Astrocyte (in vitro differentiated cells and primary cell): ENCODE measurements around the gene ECHS1.

Source experiments
- CTCF ChIP-seq: IDR thresholded peaks from 2 replicates; pipeline ENCODE4 v1.5.1; 2011; ENCODE audit warnings: low read depth, mild to moderate bottlenecking, inconsistent platforms, low read length, moderate library complexity; ENCODE audit not compliant: insufficient read depth
- EZH2 ChIP-seq: IDR thresholded peaks from 2 replicates; pipeline ENCODE4 v1.6.1; 2012; ENCODE audit warnings: mild to moderate bottlenecking, low read length, inconsistent platforms; ENCODE audit not compliant: insufficient read depth

GRCh38 chr10:133339708-133340380 is 33.3 kb downstream of the ECHS1 start:
- no peak for TF ChIP-seq CTCF
- no peak for TF ChIP-seq EZH2
